Lower leg skin (tissue), 3 donors: ENCODE results near the gene LY6G6F.

Source experiments
- POLR2A ChIP-seq, 2 donors: fragments of 450-650 bp; IDR thresholded peaks; one replicate each; pipeline ENCODE4 v1.6.1; 2016 to 2017; ENCODE audit warnings: antibody characterized with exemption in 2 of 2, mild to moderate bottlenecking in 1 of 2, moderate library complexity in 1 of 2
- TF ChIP-seq, protein P1 (sequence below), 3 donors: fragments of 450-650 bp; IDR thresholded peaks; one replicate each; pipeline ENCODE4 v1.5.1; 2016; ENCODE audit warnings: antibody characterized with exemption in 3 of 3, mild to moderate bottlenecking in 3 of 3, moderate library complexity in 2 of 3

DNA sequence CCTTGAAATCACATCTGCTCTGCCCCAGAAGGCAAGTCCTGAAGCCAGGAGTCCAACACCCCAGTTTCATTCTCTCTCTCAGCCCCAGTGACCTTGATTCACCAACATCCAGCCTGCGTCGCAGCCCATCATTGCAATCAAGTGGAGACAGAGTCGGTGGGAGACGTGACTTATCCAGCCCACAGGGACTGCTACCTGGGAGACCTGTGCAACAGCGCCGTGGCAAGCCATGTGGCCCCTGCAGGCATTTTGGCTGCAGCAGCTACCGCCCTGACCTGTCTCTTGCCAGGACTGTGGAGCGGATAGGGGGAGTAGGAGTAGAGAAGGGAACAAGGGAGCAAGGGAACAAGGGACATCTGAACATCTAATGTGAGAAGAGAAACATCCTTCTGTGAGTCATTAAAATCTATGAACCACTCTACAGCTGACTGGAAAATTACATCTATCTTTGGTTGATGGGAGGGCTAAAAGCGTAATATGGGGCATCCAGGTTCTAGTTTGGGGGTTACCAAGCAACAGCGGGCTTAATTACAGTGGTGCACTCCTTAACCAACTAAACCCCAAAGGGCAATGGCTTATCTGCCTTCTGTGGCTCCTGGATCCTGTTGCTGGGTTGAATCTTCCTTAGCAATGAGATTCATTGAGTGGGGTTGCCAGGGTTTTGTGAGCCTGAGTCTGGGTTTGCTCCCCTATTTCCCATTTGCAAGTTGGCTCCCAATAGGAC lies 11.0 kb downstream of the LY6G6F start:
- no peak for TF ChIP-seq POLR2A (IDR thresholded peaks at IDR 0.05)
- TF ChIP-seq, protein P1, sequence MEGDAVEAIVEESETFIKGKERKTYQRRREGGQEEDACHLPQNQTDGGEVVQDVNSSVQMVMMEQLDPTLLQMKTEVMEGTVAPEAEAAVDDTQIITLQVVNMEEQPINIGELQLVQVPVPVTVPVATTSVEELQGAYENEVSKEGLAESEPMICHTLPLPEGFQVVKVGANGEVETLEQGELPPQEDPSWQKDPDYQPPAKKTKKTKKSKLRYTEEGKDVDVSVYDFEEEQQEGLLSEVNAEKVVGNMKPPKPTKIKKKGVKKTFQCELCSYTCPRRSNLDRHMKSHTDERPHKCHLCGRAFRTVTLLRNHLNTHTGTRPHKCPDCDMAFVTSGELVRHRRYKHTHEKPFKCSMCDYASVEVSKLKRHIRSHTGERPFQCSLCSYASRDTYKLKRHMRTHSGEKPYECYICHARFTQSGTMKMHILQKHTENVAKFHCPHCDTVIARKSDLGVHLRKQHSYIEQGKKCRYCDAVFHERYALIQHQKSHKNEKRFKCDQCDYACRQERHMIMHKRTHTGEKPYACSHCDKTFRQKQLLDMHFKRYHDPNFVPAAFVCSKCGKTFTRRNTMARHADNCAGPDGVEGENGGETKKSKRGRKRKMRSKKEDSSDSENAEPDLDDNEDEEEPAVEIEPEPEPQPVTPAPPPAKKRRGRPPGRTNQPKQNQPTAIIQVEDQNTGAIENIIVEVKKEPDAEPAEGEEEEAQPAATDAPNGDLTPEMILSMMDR (IDR thresholded peaks at IDR 0.05): no peak
